RWPE2 (cell line): Measurements from ENCODE around the gene DMBX1.

ENCODE experiments used
- ATAC-seq: fragments of 200-7000 bp; cut with Tn5 transposase; 3 replicates; pipeline ENCODE4 v1.9.1; 2021; ENCODE audit warnings: low read depth
- DNase-seq: peaks from one replicate; pipeline ENCODE4 v3.0.0-alpha.2; 2020; ENCODE audit warnings: low spot score
- H3K27ac ChIP-seq: fragments of 450-650 bp; 2 replicates; pipeline ENCODE4 v1.5.1; 2017; ENCODE audit warnings: mild to moderate bottlenecking; ENCODE audit not compliant: poor library complexity, severe bottlenecking
- H3K27me3 ChIP-seq: fragments of 250-450 bp; sonication (Bioruptor Pico); 2 replicates; pipeline ENCODE4 v1.5.1; 2021; ENCODE audit warnings: mild to moderate bottlenecking, moderate library complexity; ENCODE audit not compliant: insufficient read depth, poor library complexity, severe bottlenecking
- H3K36me3 ChIP-seq: fragments of 250-450 bp; sonication (Bioruptor Pico); 2 replicates; pipeline ENCODE4 v1.5.1; 2020; ENCODE audit warnings: low read depth, mild to moderate bottlenecking, moderate library complexity
- H3K4me1 ChIP-seq: fragments of 250-450 bp; sonication (Bioruptor Pico); 2 replicates; pipeline ENCODE4 v1.5.1; 2021; ENCODE audit warnings: mild to moderate bottlenecking, moderate library complexity; ENCODE audit not compliant: insufficient read depth, poor library complexity, severe bottlenecking
- H3K4me3 ChIP-seq: fragments of 250-450 bp; sonication (Bioruptor Pico); 2 replicates; pipeline ENCODE4 v1.5.1; 2021; ENCODE audit warnings: mild to moderate bottlenecking, moderate library complexity; ENCODE audit not compliant: severe bottlenecking
- H3K9me3 ChIP-seq: fragments of 250-450 bp; sonication (Bioruptor Pico); 2 replicates; pipeline ENCODE4 v1.5.1; 2021; ENCODE audit warnings: mild to moderate bottlenecking, moderate library complexity; ENCODE audit not compliant: severe bottlenecking
- CTCF ChIP-seq: fragments of 450-650 bp; IDR thresholded peaks from one replicate; pipeline ENCODE4 v1.5.1; 2017; ENCODE audit warnings: mild to moderate bottlenecking, moderate library complexity; ENCODE audit not compliant: poor library complexity, severe bottlenecking

Gene DMBX1

GRCh38 chr1:46453449-46453848 is 36.2 kb upstream of the DMBX1 start:
- no peak overlapping the region for H3K27ac ChIP-seq

GRCh38 chr1:46455951-46456350 is 33.7 kb upstream of the DMBX1 start:
- DNase-seq (no peak), ATAC-seq (no peak)
- no peaks in the 10 kb centered on the region for H3K9me3 ChIP-seq
- no peak overlapping the region for H3K4me3 ChIP-seq
- H3K36me3 ChIP-seq, result no peaks in the 10 kb centered on the region
- TF ChIP-seq CTCF, result no peak
- H3K27ac ChIP-seq, result no peak overlapping the region
- no peaks in the 10 kb centered on the region for H3K4me1 ChIP-seq
- peaks cover 2% of the 10 kb centered on the region for H3K27me3 ChIP-seq

More at GRCh38 chr1:46453449-46453848, 36.2 kb upstream of the DMBX1 start:
- H3K9me3 ChIP-seq, result no peaks in the 10 kb centered on the region
- H3K4me1 ChIP-seq, result no peaks in the 10 kb centered on the region
- DNase-seq, result no peak
- ATAC-seq, result peak; percentile 7; the same call in 1 of the 3 replicates
- H3K36me3 ChIP-seq, result no peaks in the 10 kb centered on the region
- H3K4me3 ChIP-seq, result no peak overlapping the region
- H3K27me3 ChIP-seq, result peaks cover 14% of the 10 kb centered on the region
- no peak for TF ChIP-seq CTCF

- no peak overlapping the region for H3K4me3 ChIP-seq
- TF ChIP-seq CTCF, result no peak
- H3K27ac ChIP-seq, result no peak overlapping the region
- ATAC-seq (no peak), DNase-seq (no peak)
- no peaks in the 10 kb centered on the region for H3K4me1 ChIP-seq
- peaks cover 2% of the 10 kb centered on the region for H3K27me3 ChIP-seq
- no peaks in the 10 kb centered on the region for H3K9me3 ChIP-seq
- no peaks in the 10 kb centered on the region for H3K36me3 ChIP-seq
Observed at GRCh38 chr1:46456411-46456963, 33.1 kb upstream of the DMBX1 start.

GRCh38 chr1:46457178-46457577 is 32.5 kb upstream of the DMBX1 start:
- no peak for DNase-seq
- ATAC-seq, result no peak
- H3K36me3 ChIP-seq, result no peaks in the 10 kb centered on the region
- H3K27me3 ChIP-seq, result peaks cover 2% of the 10 kb centered on the region
- H3K9me3 ChIP-seq, result no peaks in the 10 kb centered on the region
- no peaks in the 10 kb centered on the region for H3K4me1 ChIP-seq
- no peak overlapping the region for H3K4me3 ChIP-seq
- TF ChIP-seq CTCF, result no peak
- H3K27ac ChIP-seq, result no peak overlapping the region

- ATAC-seq (no peak), DNase-seq (no peak)
- H3K9me3 ChIP-seq, result no peaks in the 10 kb centered on the region
- no peaks in the 10 kb centered on the region for H3K4me1 ChIP-seq
- no peaks in the 10 kb centered on the region for H3K36me3 ChIP-seq
- peaks cover 2% of the 10 kb centered on the region for H3K27me3 ChIP-seq
- H3K4me3 ChIP-seq, result no peak overlapping the region
- TF ChIP-seq CTCF, result no peak
- no peak overlapping the region for H3K27ac ChIP-seq
Observed at GRCh38 chr1:46458190-46458589, 31.4 kb upstream of the DMBX1 start.
